Lower leg skin (tissue), 3 donors: ENCODE results near the gene ACBD3.

Experiments used
- POLR2A ChIP-seq, 2 donors: fragments of 450-650 bp; IDR thresholded peaks; one replicate each; pipeline ENCODE4 v1.6.1; 2016 to 2017; ENCODE audit warnings: antibody characterized with exemption in 2 of 2, mild to moderate bottlenecking in 1 of 2, moderate library complexity in 1 of 2
- TF ChIP-seq, protein P1 (sequence below), 3 donors: fragments of 450-650 bp; IDR thresholded peaks; one replicate each; pipeline ENCODE4 v1.5.1; 2016; ENCODE audit warnings: antibody characterized with exemption in 3 of 3, mild to moderate bottlenecking in 3 of 3, moderate library complexity in 2 of 3

DNA sequence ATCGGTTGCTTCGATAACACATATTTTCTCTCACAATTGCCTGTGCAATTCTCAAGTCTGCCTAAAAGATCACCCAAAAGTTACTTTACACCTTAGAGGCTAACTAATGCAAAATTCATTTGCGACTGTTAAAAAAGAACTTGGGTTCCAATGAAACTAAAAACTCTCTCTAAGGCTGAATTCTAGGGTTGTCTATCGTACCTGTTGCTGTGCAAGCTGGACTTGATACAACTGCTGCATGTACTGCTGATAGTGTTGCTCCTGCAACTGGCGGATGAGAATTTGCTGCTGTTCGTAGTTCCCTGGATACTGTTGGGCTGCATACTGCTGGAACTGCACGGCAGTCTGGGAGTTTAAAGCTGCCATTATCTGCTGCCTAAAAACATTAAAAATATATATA is 27.6 kb downstream of the ACBD3 start:
- TF ChIP-seq, protein P1, sequence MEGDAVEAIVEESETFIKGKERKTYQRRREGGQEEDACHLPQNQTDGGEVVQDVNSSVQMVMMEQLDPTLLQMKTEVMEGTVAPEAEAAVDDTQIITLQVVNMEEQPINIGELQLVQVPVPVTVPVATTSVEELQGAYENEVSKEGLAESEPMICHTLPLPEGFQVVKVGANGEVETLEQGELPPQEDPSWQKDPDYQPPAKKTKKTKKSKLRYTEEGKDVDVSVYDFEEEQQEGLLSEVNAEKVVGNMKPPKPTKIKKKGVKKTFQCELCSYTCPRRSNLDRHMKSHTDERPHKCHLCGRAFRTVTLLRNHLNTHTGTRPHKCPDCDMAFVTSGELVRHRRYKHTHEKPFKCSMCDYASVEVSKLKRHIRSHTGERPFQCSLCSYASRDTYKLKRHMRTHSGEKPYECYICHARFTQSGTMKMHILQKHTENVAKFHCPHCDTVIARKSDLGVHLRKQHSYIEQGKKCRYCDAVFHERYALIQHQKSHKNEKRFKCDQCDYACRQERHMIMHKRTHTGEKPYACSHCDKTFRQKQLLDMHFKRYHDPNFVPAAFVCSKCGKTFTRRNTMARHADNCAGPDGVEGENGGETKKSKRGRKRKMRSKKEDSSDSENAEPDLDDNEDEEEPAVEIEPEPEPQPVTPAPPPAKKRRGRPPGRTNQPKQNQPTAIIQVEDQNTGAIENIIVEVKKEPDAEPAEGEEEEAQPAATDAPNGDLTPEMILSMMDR (IDR thresholded peaks at IDR 0.05), result no peak
- no peak for TF ChIP-seq POLR2A (IDR thresholded peaks at IDR 0.05)
